Measurements from ENCODE around the gene RSAD2. TPM values are rescaled to one million over a fixed set of nuclear protein-coding genes. Genes with fewer than 3 reads are reported as not detected.
"Not testable (repeated sequence)": the region's sequence is repeated elsewhere in the genome, so short reads cannot be mapped to it uniquely, and the experiment has no call there.

Gene RSAD2
- polyA plus RNA-seq, 2 donors, result 0.49 to 0.98 TPM

- Histone ChIP-seq H3K4me3 (ENCODE audit: low read depth in 1 of 2, low read length in 2 of 2) (no peak overlapping the region), H3K36me3 (ENCODE audit: control insufficient read depth in 2 of 2, insufficient read depth in 2 of 2, low read length in 1 of 2) (peaks cover 0 to 2% of the 10 kb centered on the region in 2 donors), H3K27me3 (ENCODE audit: control insufficient read depth in 1 of 2, insufficient read depth in 2 of 2, low read length in 2 of 2) (no peaks in the 10 kb centered on the region), H3K9me3 (ENCODE audit: control insufficient read depth in 2 of 2, insufficient read depth in 1 of 2, low read depth in 1 of 2, low read length in 1 of 2) (peaks cover 13 to 17% of the 10 kb centered on the region in 2 donors), H3K27ac (ENCODE audit: low read depth in 2 of 2, low read length in 1 of 2) (no peak overlapping the region), H3K4me1 (ENCODE audit: control insufficient read depth in 2 of 2, insufficient read depth in 2 of 2, low read length in 1 of 2) (no peaks in the 10 kb centered on the region)
- 81 to 89% methylated on average over 2 to 3 of the region's 3 CpGs for WGBS, 2 donors
Observed at GRCh38 chr2:6845312-6845711, 32.3 kb upstream of the RSAD2 start.

- H3K9me3 ChIP-seq (ENCODE audit: control insufficient read depth in 2 of 2, insufficient read depth in 1 of 2, low read depth in 1 of 2, low read length in 1 of 2), result peaks cover 13 to 17% of the 10 kb centered on the region in 2 donors
- WGBS, 2 donors, result 88 to 92% methylated on average over 2 of the region's 2 CpGs
- peaks cover 0 to 2% of the 10 kb centered on the region in 2 donors for H3K36me3 ChIP-seq (ENCODE audit: control insufficient read depth in 2 of 2, insufficient read depth in 2 of 2, low read length in 1 of 2)
- H3K27me3 ChIP-seq (ENCODE audit: control insufficient read depth in 1 of 2, insufficient read depth in 2 of 2, low read length in 2 of 2), result no peaks in the 10 kb centered on the region
- no peak overlapping the region for H3K4me3 ChIP-seq (ENCODE audit: low read depth in 1 of 2, low read length in 2 of 2)
- no peak overlapping the region for H3K27ac ChIP-seq (ENCODE audit: low read depth in 2 of 2, low read length in 1 of 2)
- no peaks in the 10 kb centered on the region for H3K4me1 ChIP-seq (ENCODE audit: control insufficient read depth in 2 of 2, insufficient read depth in 2 of 2, low read length in 1 of 2)
Observed at GRCh38 chr2:6845903-6846302, 31.7 kb upstream of the RSAD2 start.

GRCh38 chr2:6846540-6846939 lies 31.0 kb upstream of the RSAD2 start:
- no peaks in the 10 kb centered on the region for H3K4me1 ChIP-seq (ENCODE audit: control insufficient read depth in 2 of 2, insufficient read depth in 2 of 2, low read length in 1 of 2)
- H3K27ac ChIP-seq (ENCODE audit: low read depth in 2 of 2, low read length in 1 of 2), result no peak overlapping the region
- 74 to 77% methylated on average over 1 of the region's 1 CpG for WGBS, 2 donors
- H3K27me3 ChIP-seq (ENCODE audit: control insufficient read depth in 1 of 2, insufficient read depth in 2 of 2, low read length in 2 of 2), result no peaks in the 10 kb centered on the region
- no peak overlapping the region for H3K4me3 ChIP-seq (ENCODE audit: low read depth in 1 of 2, low read length in 2 of 2)
- peaks cover 13 to 22% of the 10 kb centered on the region in 2 donors for H3K9me3 ChIP-seq (ENCODE audit: control insufficient read depth in 2 of 2, insufficient read depth in 1 of 2, low read depth in 1 of 2, low read length in 1 of 2)
- peaks cover 0 to 2% of the 10 kb centered on the region in 2 donors for H3K36me3 ChIP-seq (ENCODE audit: control insufficient read depth in 2 of 2, insufficient read depth in 2 of 2, low read length in 1 of 2)

- H3K4me1 ChIP-seq (ENCODE audit: control insufficient read depth in 2 of 2, insufficient read depth in 2 of 2, low read length in 1 of 2), result no peaks in the 10 kb centered on the region
- H3K4me3 ChIP-seq (ENCODE audit: low read depth in 1 of 2, low read length in 2 of 2), result no peak overlapping the region
- no peak overlapping the region for H3K27ac ChIP-seq (ENCODE audit: low read depth in 2 of 2, low read length in 1 of 2)
- peaks cover 0 to 2% of the 10 kb centered on the region in 2 donors for H3K36me3 ChIP-seq (ENCODE audit: control insufficient read depth in 2 of 2, insufficient read depth in 2 of 2, low read length in 1 of 2)
- no peaks in the 10 kb centered on the region for H3K27me3 ChIP-seq (ENCODE audit: control insufficient read depth in 1 of 2, insufficient read depth in 2 of 2, low read length in 2 of 2)
- 91 to 92% methylated on average over 6 of the region's 6 CpGs for WGBS, 2 donors
- H3K9me3 ChIP-seq (ENCODE audit: control insufficient read depth in 2 of 2, insufficient read depth in 1 of 2, low read depth in 1 of 2, low read length in 1 of 2), result peaks cover 13 to 22% of the 10 kb centered on the region in 2 donors
Observed at GRCh38 chr2:6846967-6847681, 30.5 kb upstream of the RSAD2 start.

- Histone ChIP-seq H3K9me3 (ENCODE audit: control insufficient read depth in 2 of 2, insufficient read depth in 1 of 2, low read depth in 1 of 2, low read length in 1 of 2) (peaks cover 2 to 11% of the 10 kb centered on the region in 2 donors), H3K27me3 (ENCODE audit: control insufficient read depth in 1 of 2, insufficient read depth in 2 of 2, low read length in 2 of 2) (no peaks in the 10 kb centered on the region), H3K27ac (ENCODE audit: low read depth in 2 of 2, low read length in 1 of 2) (no peak overlapping the region), H3K36me3 (ENCODE audit: control insufficient read depth in 2 of 2, insufficient read depth in 2 of 2, low read length in 1 of 2) (peaks cover 0 to 2% of the 10 kb centered on the region in 2 donors), H3K4me1 (ENCODE audit: control insufficient read depth in 2 of 2, insufficient read depth in 2 of 2, low read length in 1 of 2) (no peaks in the 10 kb centered on the region), H3K4me3 (ENCODE audit: low read depth in 1 of 2, low read length in 2 of 2) (no peak overlapping the region)
- 93 to 94% methylated on average over 2 of the region's 2 CpGs for WGBS, 2 donors
Observed at GRCh38 chr2:6852195-6852594, 25.4 kb upstream of the RSAD2 start.

- Histone ChIP-seq H3K4me1 (ENCODE audit: control insufficient read depth in 2 of 2, insufficient read depth in 2 of 2, low read length in 1 of 2) (no peaks in the 10 kb centered on the region), H3K27me3 (ENCODE audit: control insufficient read depth in 1 of 2, insufficient read depth in 2 of 2, low read length in 2 of 2) (no peaks in the 10 kb centered on the region), H3K4me3 (ENCODE audit: low read depth in 1 of 2, low read length in 2 of 2) (no peak overlapping the region), H3K27ac (ENCODE audit: low read depth in 2 of 2, low read length in 1 of 2) (no peak overlapping the region), H3K9me3 (ENCODE audit: control insufficient read depth in 2 of 2, insufficient read depth in 1 of 2, low read depth in 1 of 2, low read length in 1 of 2) (peaks cover 0 to 5% of the 10 kb centered on the region in 2 donors), H3K36me3 (ENCODE audit: control insufficient read depth in 2 of 2, insufficient read depth in 2 of 2, low read length in 1 of 2) (no peaks in the 10 kb centered on the region)
- WGBS, 2 donors, result 79 to 95% methylated on average over 2 of the region's 2 CpGs
Observed at GRCh38 chr2:6854416-6854815, 23.2 kb upstream of the RSAD2 start.

GRCh38 chr2:6855860-6856547 lies 21.6 kb upstream of the RSAD2 start:
- H3K27ac ChIP-seq (ENCODE audit: low read depth in 2 of 2, low read length in 1 of 2), result no peak overlapping the region
- H3K4me1 ChIP-seq (ENCODE audit: control insufficient read depth in 2 of 2, insufficient read depth in 2 of 2, low read length in 1 of 2), result no peaks in the 10 kb centered on the region
- no peaks in the 10 kb centered on the region for H3K36me3 ChIP-seq (ENCODE audit: control insufficient read depth in 2 of 2, insufficient read depth in 2 of 2, low read length in 1 of 2)
- H3K27me3 ChIP-seq (ENCODE audit: control insufficient read depth in 1 of 2, insufficient read depth in 2 of 2, low read length in 2 of 2), result no peaks in the 10 kb centered on the region
- H3K4me3 ChIP-seq (ENCODE audit: low read depth in 1 of 2, low read length in 2 of 2), result no peak overlapping the region
- peaks cover 0 to 6% of the 10 kb centered on the region in 2 donors for H3K9me3 ChIP-seq (ENCODE audit: control insufficient read depth in 2 of 2, insufficient read depth in 1 of 2, low read depth in 1 of 2, low read length in 1 of 2)

- no peaks in the 10 kb centered on the region for H3K4me1 ChIP-seq (ENCODE audit: control insufficient read depth in 2 of 2, insufficient read depth in 2 of 2, low read length in 1 of 2)
- no peaks in the 10 kb centered on the region for H3K27me3 ChIP-seq (ENCODE audit: control insufficient read depth in 1 of 2, insufficient read depth in 2 of 2, low read length in 2 of 2)
- no peak overlapping the region for H3K4me3 ChIP-seq (ENCODE audit: low read depth in 1 of 2, low read length in 2 of 2)
- H3K36me3 ChIP-seq (ENCODE audit: control insufficient read depth in 2 of 2, insufficient read depth in 2 of 2, low read length in 1 of 2), result no peaks in the 10 kb centered on the region
- peaks cover 0 to 2% of the 10 kb centered on the region in 2 donors for H3K9me3 ChIP-seq (ENCODE audit: control insufficient read depth in 2 of 2, insufficient read depth in 1 of 2, low read depth in 1 of 2, low read length in 1 of 2)
- H3K27ac ChIP-seq (ENCODE audit: low read depth in 2 of 2, low read length in 1 of 2), result no peak overlapping the region
- 62 to 67% methylated on average over 1 of the region's 1 CpG for WGBS, 2 donors
Observed at GRCh38 chr2:6856548-6856920, 21.0 kb upstream of the RSAD2 start.

GRCh38 chr2:6858466-6859027 lies 19.0 kb upstream of the RSAD2 start:
- H3K27me3 ChIP-seq (ENCODE audit: control insufficient read depth in 1 of 2, insufficient read depth in 2 of 2, low read length in 2 of 2); H3K4me1 ChIP-seq (ENCODE audit: control insufficient read depth in 2 of 2, insufficient read depth in 2 of 2, low read length in 1 of 2); H3K27ac ChIP-seq (ENCODE audit: low read depth in 2 of 2, low read length in 1 of 2); H3K36me3 ChIP-seq (ENCODE audit: control insufficient read depth in 2 of 2, insufficient read depth in 2 of 2, low read length in 1 of 2); H3K9me3 ChIP-seq (ENCODE audit: control insufficient read depth in 2 of 2, insufficient read depth in 1 of 2, low read depth in 1 of 2, low read length in 1 of 2); H3K4me3 ChIP-seq (ENCODE audit: low read depth in 1 of 2, low read length in 2 of 2): not testable (repeated sequence)
- 94 to 98% methylated on average over 4 of the region's 4 CpGs for WGBS, 2 donors
